Stimulated activated CD4-positive, alpha-beta T cell treated with anti-CD3 and anti-CD28 coated beads, Interleukin-15, amount 100 ng/mL, for 24 hours (primary cell): ENCODE data around the gene TSPAN12.
"Not testable (repeated sequence)": the region's sequence is repeated elsewhere in the genome, so short reads cannot be mapped to it uniquely, and the experiment has no call there.

Experiments used
- DNase-seq: peaks from one replicate; pipeline ENCODE4 v3.0.0-alpha.2; 2020

TSPAN12 gene

GRCh38 chr7:120805636-120806388 lies 52.1 kb downstream of the TSPAN12 start:
- DNase-seq: peak; percentile 64

- no peak for DNase-seq
These were observed 55.2 kb downstream of the TSPAN12 start for GRCh38 chr7:120802751-120803150.

- DNase-seq: no peak
These were observed 58.0 kb downstream of the TSPAN12 start for GRCh38 chr7:120799813-120800475.

GRCh38 chr7:120799147-120799546 lies 58.8 kb downstream of the TSPAN12 start:
- no peak for DNase-seq

GRCh38 chr7:120797026-120797645 lies 60.8 kb downstream of the TSPAN12 start:
- no peak for DNase-seq

- DNase-seq: no peak
These were observed 63.7 kb downstream of the TSPAN12 start for GRCh38 chr7:120794106-120794729.

- DNase-seq: no peak
These were observed 64.6 kb downstream of the TSPAN12 start for GRCh38 chr7:120793213-120793936.

GRCh38 chr7:120792861-120793130 lies 65.1 kb downstream of the TSPAN12 start:
- DNase-seq: no peak

- DNase-seq: peak; percentile 76
These were observed 65.7 kb downstream of the TSPAN12 start for GRCh38 chr7:120792091-120792860.

GRCh38 chr7:120785095-120785494 lies 72.8 kb downstream of the TSPAN12 start:
- no peak for DNase-seq

GRCh38 chr7:120783721-120784120 lies 74.2 kb downstream of the TSPAN12 start:
- no peak for DNase-seq

- no peak for DNase-seq
These were observed 74.7 kb downstream of the TSPAN12 start for GRCh38 chr7:120783273-120783672.

GRCh38 chr7:120781924-120782323 lies 76.0 kb downstream of the TSPAN12 start:
- DNase-seq: not testable (repeated sequence)

GRCh38 chr7:120780938-120781337 lies 77.0 kb downstream of the TSPAN12 start:
- no peak for DNase-seq

- DNase-seq: not testable (repeated sequence)
These were observed 77.5 kb downstream of the TSPAN12 start for GRCh38 chr7:120780451-120780850.

GRCh38 chr7:120779078-120779477 lies 78.9 kb downstream of the TSPAN12 start:
- not testable (repeated sequence) for DNase-seq

GRCh38 chr7:120775755-120776154 lies 82.2 kb downstream of the TSPAN12 start:
- no peak for DNase-seq

- no peak for DNase-seq
These were observed 83.5 kb downstream of the TSPAN12 start for GRCh38 chr7:120774481-120774880.

- DNase-seq: no peak
These were observed 87.7 kb downstream of the TSPAN12 start for GRCh38 chr7:120770206-120770605.

- no peak for DNase-seq
These were observed 97.1 kb downstream of the TSPAN12 start for GRCh38 chr7:120760851-120761250.

GRCh38 chr7:120760050-120760449 lies 97.9 kb downstream of the TSPAN12 start:
- DNase-seq: no peak

- no peak for DNase-seq
These were observed 114.8 kb downstream of the TSPAN12 start for GRCh38 chr7:120743128-120743527.
